Measurements from ENCODE around the gene PGC.
"Not testable (repeated sequence)": the region's sequence is repeated elsewhere in the genome, so short reads cannot be mapped to it uniquely, and the experiment has no call there.

The PGC gene

DNA sequence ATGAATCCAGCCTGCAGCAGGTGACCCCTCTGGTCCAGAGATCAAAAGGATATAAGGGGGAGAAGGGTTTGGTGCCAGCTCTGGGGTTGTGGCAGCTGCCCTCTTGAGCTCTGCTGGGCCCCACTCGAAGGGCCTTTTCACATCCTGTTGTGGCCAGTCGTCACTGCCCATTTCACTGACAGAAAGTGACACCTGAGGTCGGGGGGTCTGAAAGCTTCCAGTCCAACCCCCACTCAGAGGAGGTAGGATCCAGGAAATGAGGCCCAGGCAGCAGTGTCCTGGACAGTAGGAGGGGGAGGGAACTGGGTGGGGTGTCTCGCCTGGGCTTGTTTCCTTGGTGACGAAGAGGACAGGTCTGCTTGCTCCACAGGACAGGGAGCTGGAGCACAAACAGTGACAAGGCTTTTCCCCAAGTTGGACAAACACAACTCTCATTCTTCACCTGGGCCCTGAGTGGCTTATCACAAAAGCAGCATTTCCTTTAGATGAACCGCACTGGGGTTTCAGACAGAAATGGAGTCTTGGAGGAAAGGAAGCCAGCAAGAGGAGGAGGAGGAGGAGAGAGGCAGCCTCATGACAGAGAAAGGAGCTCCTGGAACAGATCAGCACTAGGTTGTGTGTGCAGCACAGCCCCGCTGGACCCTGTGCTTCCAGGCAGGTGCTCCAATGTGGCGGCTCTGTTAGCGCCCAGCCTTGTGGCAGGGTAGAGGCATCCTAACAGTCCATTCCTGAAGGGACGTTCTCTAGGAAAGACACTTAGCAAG is 21.5 kb upstream of the PGC start:
- H3K4me3 ChIP-seq (ENCODE audit: low read depth, low read length), result no peak overlapping the region
- DNase-seq (ENCODE audit: low read depth, low spot score), result no peak
- in situ Hi-C loops (cut with HindIII; ENCODE audit: low sequenced_read_pairs), result no loop called here
- TF ChIP-seq, protein P1, sequence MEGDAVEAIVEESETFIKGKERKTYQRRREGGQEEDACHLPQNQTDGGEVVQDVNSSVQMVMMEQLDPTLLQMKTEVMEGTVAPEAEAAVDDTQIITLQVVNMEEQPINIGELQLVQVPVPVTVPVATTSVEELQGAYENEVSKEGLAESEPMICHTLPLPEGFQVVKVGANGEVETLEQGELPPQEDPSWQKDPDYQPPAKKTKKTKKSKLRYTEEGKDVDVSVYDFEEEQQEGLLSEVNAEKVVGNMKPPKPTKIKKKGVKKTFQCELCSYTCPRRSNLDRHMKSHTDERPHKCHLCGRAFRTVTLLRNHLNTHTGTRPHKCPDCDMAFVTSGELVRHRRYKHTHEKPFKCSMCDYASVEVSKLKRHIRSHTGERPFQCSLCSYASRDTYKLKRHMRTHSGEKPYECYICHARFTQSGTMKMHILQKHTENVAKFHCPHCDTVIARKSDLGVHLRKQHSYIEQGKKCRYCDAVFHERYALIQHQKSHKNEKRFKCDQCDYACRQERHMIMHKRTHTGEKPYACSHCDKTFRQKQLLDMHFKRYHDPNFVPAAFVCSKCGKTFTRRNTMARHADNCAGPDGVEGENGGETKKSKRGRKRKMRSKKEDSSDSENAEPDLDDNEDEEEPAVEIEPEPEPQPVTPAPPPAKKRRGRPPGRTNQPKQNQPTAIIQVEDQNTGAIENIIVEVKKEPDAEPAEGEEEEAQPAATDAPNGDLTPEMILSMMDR (IDR thresholded peaks at IDR 0.05; ENCODE audit: low read depth, low read length), result no peak

DNA sequence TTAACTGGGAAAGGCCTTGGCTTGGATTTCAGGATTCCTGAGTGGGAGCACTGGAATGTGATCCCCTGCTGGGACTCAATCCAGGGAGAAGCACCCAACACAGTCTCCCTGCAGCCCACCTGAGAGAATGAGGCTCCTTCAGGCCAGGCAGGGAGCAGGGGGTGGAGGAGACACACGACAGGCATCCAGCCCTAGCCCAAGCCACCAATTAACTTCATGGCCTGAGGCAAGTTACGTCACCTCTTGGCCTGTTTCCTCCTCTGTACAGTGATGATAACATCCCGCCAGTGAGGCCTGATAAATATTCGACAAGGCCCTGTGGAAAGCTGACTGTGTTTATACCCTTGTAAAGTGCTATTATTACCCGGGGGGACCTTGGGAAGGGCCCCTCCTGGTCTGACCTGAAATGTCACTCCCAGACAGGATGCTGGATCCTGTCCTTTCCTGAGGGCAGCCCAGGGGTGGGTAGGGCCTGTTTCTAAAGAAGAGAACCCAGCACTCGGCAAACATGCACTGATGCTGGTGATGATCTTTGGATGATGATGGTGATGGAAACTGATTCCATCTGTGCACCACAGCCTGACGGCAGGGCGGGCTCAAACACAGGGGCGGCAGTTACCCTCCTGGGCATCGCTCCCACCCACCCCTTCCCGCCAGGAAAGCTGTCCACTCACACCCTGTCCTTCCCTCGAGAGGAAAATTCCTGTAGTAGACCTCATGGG is 20.1 kb upstream of the PGC start:
- DNase-seq (ENCODE audit: low read depth, low spot score), result peak; percentile 33
- TF ChIP-seq, protein P1 (IDR thresholded peaks at IDR 0.05; ENCODE audit: low read depth, low read length), result no peak
- no peak overlapping the region for H3K4me3 ChIP-seq (ENCODE audit: low read depth, low read length)
- in situ Hi-C loops (cut with HindIII; ENCODE audit: low sequenced_read_pairs), result no loop called here

DNA sequence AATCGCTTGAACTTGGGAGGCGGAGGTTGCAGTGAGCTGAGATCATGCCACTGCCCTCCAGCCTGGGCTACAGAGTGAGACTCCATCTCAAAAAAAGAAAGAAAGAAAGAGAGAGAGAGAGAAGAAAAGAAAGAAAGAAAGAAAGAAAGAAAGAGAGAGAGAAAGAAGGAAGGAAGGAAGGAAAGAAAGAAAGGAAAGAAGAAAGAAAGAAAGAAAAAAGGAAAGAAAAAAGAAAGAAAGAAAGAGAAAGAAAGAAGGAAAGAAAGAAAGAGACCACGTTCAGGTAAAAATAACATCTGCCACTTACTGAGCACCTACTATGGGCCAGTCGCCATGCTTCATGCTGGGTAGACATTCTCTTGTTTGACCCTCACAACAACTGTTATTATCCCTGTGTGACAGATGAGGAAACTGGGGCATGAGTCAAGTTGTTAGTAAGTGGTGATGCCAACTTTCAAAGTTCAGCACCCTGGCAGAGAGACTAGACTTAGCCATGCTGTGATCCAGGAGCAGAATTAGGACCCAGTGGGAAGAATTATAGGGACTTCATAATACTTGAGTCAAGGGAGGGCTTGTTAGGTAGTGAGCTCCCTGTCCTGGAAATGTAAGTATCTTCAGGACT is 19.0 kb upstream of the PGC start:
- not testable (repeated sequence) for DNase-seq (ENCODE audit: low read depth, low spot score)

DNA sequence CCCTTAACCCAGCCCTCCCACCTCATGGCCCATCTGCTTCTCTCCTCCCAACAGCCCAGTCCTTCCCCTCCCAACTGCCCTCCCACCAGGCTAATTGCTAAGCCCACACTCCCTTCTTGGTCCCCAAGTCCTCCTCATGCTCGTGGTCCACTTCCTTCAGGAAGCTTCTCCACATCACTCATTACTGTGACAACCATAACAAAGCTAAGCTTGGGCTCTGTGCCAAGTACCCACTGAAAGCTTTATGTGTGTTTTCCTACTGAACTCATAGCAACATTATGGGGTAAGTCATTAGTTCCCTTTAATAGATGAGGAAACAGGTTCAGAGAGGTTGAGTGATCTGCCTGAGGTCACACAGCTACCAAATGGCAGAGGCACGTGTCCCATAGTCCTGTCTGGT is 16.3 kb upstream of the PGC start:
- DNase-seq (ENCODE audit: low read depth, low spot score), result no peak
- H3K4me3 ChIP-seq (ENCODE audit: low read depth, low read length), result no peak overlapping the region
- TF ChIP-seq, protein P1 (IDR thresholded peaks at IDR 0.05; ENCODE audit: low read depth, low read length), result no peak
- in situ Hi-C loops (cut with HindIII; ENCODE audit: low sequenced_read_pairs), result no loop called here

More for the DNA sequence above, 19.0 kb upstream of the PGC start:
- H3K4me3 ChIP-seq (ENCODE audit: low read depth, low read length); in situ Hi-C loops (cut with HindIII; ENCODE audit: low sequenced_read_pairs): not testable (repeated sequence)

DNA sequence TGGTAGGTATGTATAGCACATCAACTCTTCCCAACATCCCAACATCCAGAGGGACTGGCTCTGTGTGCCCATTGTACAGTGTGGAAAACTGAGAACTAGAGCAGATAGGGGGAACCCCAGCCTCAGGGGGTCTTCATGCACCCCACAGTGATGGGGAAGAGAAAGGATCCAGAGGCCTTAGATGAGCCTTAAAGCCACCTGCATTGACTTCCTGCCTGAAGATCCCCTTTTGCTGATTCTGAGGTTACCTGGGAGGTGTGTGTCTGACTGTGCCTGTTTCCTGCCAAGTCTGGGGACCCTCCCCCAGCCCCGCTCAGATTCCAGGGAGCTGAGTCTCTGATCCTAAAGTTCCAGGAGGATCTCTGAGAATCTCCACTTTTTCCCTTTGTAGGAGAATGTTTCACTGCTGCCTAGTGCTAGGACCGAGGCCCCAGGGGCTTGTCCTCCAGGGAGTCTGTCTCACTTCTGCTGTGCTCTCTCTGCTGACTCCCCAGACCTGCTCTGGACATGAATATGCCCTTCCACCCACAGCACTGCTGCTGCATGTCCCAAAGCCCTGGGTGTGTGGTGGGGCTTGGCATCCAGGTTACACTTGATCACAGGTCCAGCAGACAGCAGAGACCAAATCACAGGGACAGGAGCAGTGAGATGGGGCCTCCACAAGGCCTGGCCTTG is 12.8 kb upstream of the PGC start:
- no peak overlapping the region for H3K4me3 ChIP-seq (ENCODE audit: low read depth, low read length)
- DNase-seq (ENCODE audit: low read depth, low spot score), result no peak
- in situ Hi-C loops (cut with HindIII; ENCODE audit: low sequenced_read_pairs), result no loop called here
- TF ChIP-seq, protein P1 (IDR thresholded peaks at IDR 0.05; ENCODE audit: low read depth, low read length), result no peak

DNA sequence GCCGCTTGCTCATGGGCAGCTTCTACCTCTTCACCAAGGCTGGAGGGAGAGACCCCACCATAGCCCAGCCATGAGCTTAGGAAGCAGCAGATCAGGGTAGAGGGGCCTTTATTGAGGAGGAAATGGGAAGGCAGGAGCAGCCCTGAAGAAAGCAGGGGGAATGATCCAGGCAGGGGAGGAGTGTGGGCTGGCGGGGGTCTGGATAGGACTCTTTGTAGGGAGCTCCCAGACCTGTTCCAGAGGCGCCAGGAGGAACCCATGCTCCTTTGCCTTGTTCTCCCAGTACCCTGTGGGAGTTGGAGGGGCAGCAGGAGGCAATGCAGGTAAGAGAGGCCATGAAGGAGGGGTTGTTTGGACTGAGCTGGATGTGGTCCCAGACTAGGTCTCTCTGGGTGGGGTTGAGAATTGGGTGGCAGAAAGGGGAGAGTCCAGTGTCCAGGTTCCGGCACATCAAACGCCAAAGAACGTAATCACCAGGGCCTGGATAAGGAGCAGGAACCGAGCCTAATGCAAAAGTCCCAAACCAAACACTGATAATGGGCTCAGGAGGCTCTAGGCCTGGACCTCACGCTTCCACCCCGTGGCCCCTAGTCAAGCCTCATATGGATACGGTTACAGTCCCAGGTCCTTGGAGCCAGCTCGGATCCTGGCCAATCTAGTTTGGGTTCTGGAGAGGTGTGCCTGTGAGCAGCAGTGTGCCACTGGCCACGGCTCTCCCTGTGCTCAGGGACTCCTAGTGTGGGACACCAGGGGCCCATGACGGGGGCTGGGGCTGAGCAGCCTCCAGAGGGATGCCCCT is 12.1 kb upstream of the PGC start:
- TF ChIP-seq, protein P1 (IDR thresholded peaks at IDR 0.05; ENCODE audit: low read depth, low read length), result no peak
- DNase-seq (ENCODE audit: low read depth, low spot score), result no peak
- in situ Hi-C loops (cut with HindIII; ENCODE audit: low sequenced_read_pairs), result no loop called here

More for the DNA sequence above, 12.1 kb upstream of the PGC start:
- no peak overlapping the region for H3K4me3 ChIP-seq (ENCODE audit: low read depth, low read length)

Data from astrocyte of the spinal cord (primary cell).